LNCAP (cell line): ENCODE results near the gene INPP5A.

Source experiments
- CTCF ChIP-seq: fragments of 450-650 bp; IDR thresholded peaks from 2 replicates; pipeline ENCODE4 v1.5.1; 2017; ENCODE audit warnings: mild to moderate bottlenecking

Gene INPP5A

GRCh38 chr10:132542819-132543218 lies 5.2 kb downstream of the INPP5A start:
- no peak for TF ChIP-seq CTCF

GRCh38 chr10:132543916-132544743 lies 6.5 kb downstream of the INPP5A start:
- TF ChIP-seq CTCF, result no peak

- TF ChIP-seq CTCF, result no peak
Observed at GRCh38 chr10:132544744-132545658, 7.4 kb downstream of the INPP5A start.

- no peak for TF ChIP-seq CTCF
Observed at GRCh38 chr10:132545659-132546367, 8.2 kb downstream of the INPP5A start.

- no peak for TF ChIP-seq CTCF
Observed at GRCh38 chr10:132546567-132547420, 9.2 kb downstream of the INPP5A start.

- no peak for TF ChIP-seq CTCF
Observed at GRCh38 chr10:132547421-132547861, 9.9 kb downstream of the INPP5A start.
